ENCODE results near the gene CRYZL1.

The CRYZL1 gene

GRCh38 chr21:33542640-33543504 lies 98.7 kb downstream of the CRYZL1 start, which contains the start of gene SON:
Gene SON (plus strand): TSS chr21:33543038. CDS start chr21:33543093, 55 bp downstream.
- peak; percentile 91 to 94 for DNase-seq (ENCODE audit: low read depth in 1 of 2, low spot score in 1 of 2)

GRCh38 chr21:33541756-33542639 lies 99.5 kb downstream of the CRYZL1 start, which contains the start of gene GART:
Gene GART (minus strand): TSS chr21:33542117. CDS start chr21:33539315, 2,802 bp downstream.
- peak; percentile 59 to 75 for DNase-seq (ENCODE audit: low read depth in 1 of 2, low spot score in 1 of 2)

DNA sequence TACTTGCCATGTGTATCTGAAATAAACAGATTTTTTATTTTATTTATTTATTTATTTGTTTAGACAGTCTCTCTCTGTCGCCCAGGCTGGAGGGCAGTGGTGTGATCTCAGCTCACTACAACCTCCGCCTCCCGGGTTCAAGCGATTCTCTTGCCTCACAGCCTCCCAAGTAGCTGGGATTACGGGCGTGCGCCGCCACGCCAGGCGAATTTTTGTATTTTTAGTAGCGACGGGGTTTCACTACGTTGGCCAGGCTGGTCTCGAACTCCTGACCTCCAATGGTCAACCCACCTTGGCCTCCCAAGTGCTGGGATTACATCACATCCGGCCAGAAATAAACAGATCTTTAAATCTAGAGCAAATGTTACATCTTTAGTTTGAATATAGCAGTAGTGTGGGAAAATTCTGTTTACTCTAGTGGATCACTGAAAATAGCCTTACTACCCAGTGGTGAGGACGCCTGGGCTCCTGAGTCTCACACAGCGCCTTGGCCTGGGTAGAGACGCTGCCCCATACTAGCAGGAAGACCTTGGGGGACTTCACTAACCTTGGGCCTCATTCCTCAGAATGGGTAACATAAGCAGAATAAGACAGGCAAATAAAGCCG lies 100.3 kb downstream of the CRYZL1 start:
- DNase-seq (ENCODE audit: low read depth in 1 of 2, low spot score in 1 of 2): no peak

DNA sequence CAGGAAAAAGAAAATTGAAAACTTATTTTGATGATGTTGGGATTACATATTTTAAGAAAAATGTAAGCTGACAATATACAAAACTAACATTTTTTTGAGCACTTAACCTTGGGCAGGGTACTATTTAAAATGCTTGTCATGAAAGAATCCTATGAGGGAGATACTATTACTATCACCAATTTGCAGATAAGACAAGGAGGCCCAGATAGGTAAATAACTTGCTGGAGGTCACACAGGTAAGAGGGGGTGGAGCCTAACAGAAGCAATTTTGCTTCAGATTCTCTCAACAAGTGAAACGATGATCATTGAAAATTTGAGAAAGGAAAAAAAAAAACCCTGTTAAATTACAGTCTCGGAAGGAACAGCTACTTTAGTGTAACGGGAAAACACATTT lies 100.8 kb downstream of the CRYZL1 start:
- DNase-seq (ENCODE audit: low read depth in 1 of 2, low spot score in 1 of 2): no peak

GRCh38 chr21:33539616-33540015 lies 101.9 kb downstream of the CRYZL1 start:
- no peak for DNase-seq (ENCODE audit: low read depth in 1 of 2, low spot score in 1 of 2)

Measured in stimulated activated CD4-positive, alpha-beta T cell treated with anti-CD3 and anti-CD28 coated beads, Interleukin-15, amount 100 ng/mL, for 1 hour (primary cell).